Small intestine (tissue), 7 donors: ENCODE results near the gene TOLLIP. TPM values are rescaled to one million over a fixed set of nuclear protein-coding genes. Genes with fewer than 3 reads are reported as not detected.

Source experiments
- DNase-seq, 2 donors: peaks; one replicate each; pipeline versions ENCODE4 v3.0.0 to v3.0.0-alpha.2; 2013
- FAIRE-seq: peaks from 2 replicates; lab custom pipeline; 2012; peaks lifted over from hg19 to GRCh38; lab: Jason Lieb, UNC
- H3K27ac ChIP-seq, 3 donors: one replicate each; pipeline ENCODE4 v1.5.1; 2013; ENCODE audit warnings: low read length in 2 of 3, mild to moderate bottlenecking in 2 of 3, control low read depth in 1 of 3, inconsistent platforms in 1 of 3, low read depth in 1 of 3, moderate library complexity in 1 of 3
- H3K27me3 ChIP-seq, 3 donors: one replicate each; pipeline ENCODE4 v1.6.1; 2013; ENCODE audit warnings: low read length in 3 of 3, inconsistent platforms in 1 of 3; ENCODE audit not compliant: control insufficient read depth in 3 of 3, insufficient read depth in 3 of 3
- H3K36me3 ChIP-seq, 3 donors: one replicate each; pipeline ENCODE4 v1.6.1; 2013; ENCODE audit warnings: low read length in 3 of 3, inconsistent platforms in 1 of 3, low read depth in 1 of 3, mild to moderate bottlenecking in 1 of 3, moderate library complexity in 1 of 3; ENCODE audit not compliant: control insufficient read depth in 3 of 3, insufficient read depth in 2 of 3
- H3K4me1 ChIP-seq, 3 donors: one replicate each; pipeline ENCODE4 v1.6.1; 2013; ENCODE audit warnings: low read length in 2 of 3, inconsistent platforms in 1 of 3, low read depth in 1 of 3, mild to moderate bottlenecking in 1 of 3, moderate library complexity in 1 of 3; ENCODE audit not compliant: control insufficient read depth in 3 of 3, insufficient read depth in 2 of 3
- H3K4me3 ChIP-seq, 3 donors: one replicate each; pipeline ENCODE4 v1.5.1; 2013; ENCODE audit warnings: low read length in 3 of 3, control low read depth in 1 of 3, inconsistent platforms in 1 of 3, low read depth in 1 of 3, mild to moderate bottlenecking in 1 of 3, moderate library complexity in 1 of 3
- H3K9me3 ChIP-seq, 2 donors: one replicate each; pipeline ENCODE4 v1.6.1; 2013; ENCODE audit warnings: low read depth in 1 of 2, low read length in 1 of 2; ENCODE audit not compliant: control insufficient read depth in 2 of 2, insufficient read depth in 1 of 2
- WGBS, 3 donors: extraction: QIAGEN DNeasy Blood & Tissue Kit; methylation state at CpG; one replicate each; pipeline ENCODE4 v1.1.7; 2013; 5-methylcytosine and 5-hydroxymethylcytosine counted together
- polyA plus RNA-seq, 4 donors: library from polyadenylated mRNA; stranded (reverse) in 3 of 4; unstranded in 1 of 4; fragments of 200-250 nt in 3 of 4; fragments of 120-200 nt in 1 of 4; gene quantifications; one replicate each; pipeline versions ENCODE4 v1.2.1 to v1.2.3, GENCODE V29; 2013
- donor health status: healthy with polysubstance abuse.
- donor health status: control.
- donor health status: control.
- donor health status: Bipolar disorder and iron deficiency.
- donor health status: healthy.

TOLLIP gene
- polyA plus RNA-seq, 4 donors = 33.1 to 57.0 (median 41.0) TPM

- no peak overlapping the region for H3K4me3 ChIP-seq
- FAIRE-seq (no peak), DNase-seq (no peak)
- peaks cover 0 to under 1% (median 0%) of the 10 kb centered on the region in 3 donors for H3K27me3 ChIP-seq
- H3K36me3 ChIP-seq = no peaks in the 10 kb centered on the region
- no peaks in the 10 kb centered on the region for H3K9me3 ChIP-seq
- WGBS, 3 donors = 68 to 73% (median 70%) methylated on average over 23 of the region's 23 CpGs
- H3K27ac ChIP-seq = no peak overlapping the region
- peaks cover 0 to 2% (median 0%) of the 10 kb centered on the region in 3 donors for H3K4me1 ChIP-seq
Observed at GRCh38 chr11:1235306-1235900, 74.0 kb downstream of the TOLLIP start.

GRCh38 chr11:1234771-1235305 is 74.6 kb downstream of the TOLLIP start:
- Histone ChIP-seq H3K9me3 (no peaks in the 10 kb centered on the region), H3K4me1 (peaks cover 0 to 2% (median 0%) of the 10 kb centered on the region in 3 donors), H3K27me3 (peaks cover 0 to 3% (median 0%) of the 10 kb centered on the region in 3 donors), H3K27ac (no peak overlapping the region), H3K4me3 (no peak overlapping the region), H3K36me3 (no peaks in the 10 kb centered on the region)
- FAIRE-seq (no peak), DNase-seq (peak in 1 of 2 donors; percentile 1)
- WGBS, 3 donors = 73 to 86% (median 79%) methylated on average over 12 to 23 of the region's 23 CpGs

- Histone ChIP-seq H3K27ac (no peak overlapping the region), H3K27me3 (peaks cover 0 to 3% (median 0%) of the 10 kb centered on the region in 3 donors), H3K4me3 (no peak overlapping the region), H3K9me3 (no peaks in the 10 kb centered on the region), H3K4me1 (peaks cover 0 to 2% (median 0%) of the 10 kb centered on the region in 3 donors), H3K36me3 (no peaks in the 10 kb centered on the region)
- DNase-seq (no peak), FAIRE-seq (no peak)
- WGBS, 3 donors = 48 to 68% (median 65%) methylated on average over 20 to 22 of the region's 22 CpGs
Observed at GRCh38 chr11:1234054-1234720, 75.2 kb downstream of the TOLLIP start.

- Histone ChIP-seq H3K4me1 (peaks cover 0 to 2% (median 0%) of the 10 kb centered on the region in 3 donors), H3K4me3 (no peak overlapping the region), H3K36me3 (no peaks in the 10 kb centered on the region), H3K27ac (no peak overlapping the region), H3K27me3 (peaks cover 0 to 3% (median 0%) of the 10 kb centered on the region in 3 donors), H3K9me3 (no peaks in the 10 kb centered on the region)
- FAIRE-seq (no peak), DNase-seq (peak in 1 of 2 donors; percentile 13)
- 27 to 65% (median 31%) methylated on average over 12 to 21 of the region's 21 CpGs for WGBS, 3 donors
Observed at GRCh38 chr11:1233351-1234053, 75.9 kb downstream of the TOLLIP start.

- Histone ChIP-seq H3K36me3 (no peaks in the 10 kb centered on the region), H3K9me3 (no peaks in the 10 kb centered on the region), H3K4me1 (peaks cover 0 to 2% (median 0%) of the 10 kb centered on the region in 3 donors), H3K27me3 (peaks cover 0 to 3% (median 0%) of the 10 kb centered on the region in 3 donors), H3K27ac (no peak overlapping the region), H3K4me3 (no peak overlapping the region)
- 51 to 77% (median 56%) methylated on average over 28 to 30 of the region's 30 CpGs for WGBS, 3 donors
- no peak for DNase-seq
- no peak for FAIRE-seq
Observed at GRCh38 chr11:1232883-1233321, 76.5 kb downstream of the TOLLIP start.

GRCh38 chr11:1232021-1232882 is 77.2 kb downstream of the TOLLIP start:
- no peaks in the 10 kb centered on the region for H3K36me3 ChIP-seq
- no peak overlapping the region for H3K4me3 ChIP-seq
- peaks cover 0 to 3% (median 0%) of the 10 kb centered on the region in 3 donors for H3K27me3 ChIP-seq
- 77 to 79% (median 78%) methylated on average over 43 to 46 of the region's 46 CpGs for WGBS, 3 donors
- DNase-seq = no peak
- no peak for FAIRE-seq
- no peaks in the 10 kb centered on the region for H3K9me3 ChIP-seq
- no peak overlapping the region for H3K27ac ChIP-seq
- H3K4me1 ChIP-seq = peaks cover 0 to 2% (median 0%) of the 10 kb centered on the region in 3 donors

GRCh38 chr11:1231396-1232020 is 77.9 kb downstream of the TOLLIP start:
- H3K27ac ChIP-seq = no peak overlapping the region
- H3K36me3 ChIP-seq = no peaks in the 10 kb centered on the region
- H3K27me3 ChIP-seq = peaks cover 0 to 3% (median 0%) of the 10 kb centered on the region in 3 donors
- no peak for FAIRE-seq
- WGBS, 3 donors = 41 to 63% (median 62%) methylated on average over 22 of the region's 22 CpGs
- no peak for DNase-seq
- no peak overlapping the region for H3K4me3 ChIP-seq
- H3K4me1 ChIP-seq = peaks cover 0 to 2% (median 0%) of the 10 kb centered on the region in 3 donors
- H3K9me3 ChIP-seq = no peaks in the 10 kb centered on the region
